Cardiac muscle cell (in vitro differentiated cells and primary cell): Measurements from ENCODE around the gene HHIPL2. TPM values are rescaled to one million over a fixed set of nuclear protein-coding genes. Genes with fewer than 3 reads are reported as not detected.

Experiments
- DNase-seq, 2 donors: peaks; one replicate each; pipeline versions ENCODE4 v3.0.0 to v3.0.0-alpha.2; 2010 to 2017; ENCODE audit warnings: low read depth in 1 of 2, low spot score in 1 of 2
- H3K27ac ChIP-seq: fragments of 200-600 bp; sonication (generic); 2 replicates; pipeline ENCODE4 v1.5.1; 2016
- H3K27me3 ChIP-seq: fragments of 200-600 bp; sonication (generic); 2 replicates; pipeline ENCODE4 v1.6.0; 2016; ENCODE audit warnings: control low read depth
- H3K36me3 ChIP-seq: fragments of 200-600 bp; sonication (generic); 2 replicates; pipeline ENCODE4 v1.5.1; 2016; ENCODE audit warnings: control low read depth
- H3K4me1 ChIP-seq: fragments of 200-600 bp; sonication (generic); 2 replicates; pipeline ENCODE4 v1.8.1; 2017; ENCODE audit warnings: low read depth, mild to moderate bottlenecking, mixed run types
- H3K4me3 ChIP-seq: fragments of 200-600 bp; sonication (generic); 2 replicates; pipeline ENCODE4 v1.5.1; 2016; ENCODE audit warnings: mild to moderate bottlenecking
- H3K9me3 ChIP-seq: fragments of 200-600 bp; sonication (generic); 2 replicates; pipeline ENCODE4 v1.5.1; 2017; ENCODE audit warnings: low read depth, mild to moderate bottlenecking, control low read depth
- CTCF ChIP-seq: IDR thresholded peaks from 2 replicates; pipeline ENCODE4 v1.5.1; 2012; ENCODE audit warnings: low read depth, mild to moderate bottlenecking, low read length
- polyA plus RNA-seq: library from polyadenylated mRNA; unstranded; fragments of >200 nt; fragmentation: Nextera tagmentation; extraction: Ambion mirVana; gene quantifications from 2 replicates; pipeline ENCODE4 v1.2.1, GENCODE V29; 2016
- total RNA-seq: library from RNA; depleted of rRNA; stranded (reverse); fragments of >200 nt; gene quantifications from 2 replicates; pipeline ENCODE4 v1.2.3, GENCODE V29; 2016

The HHIPL2 gene
- total and polyA plus RNA-seq, 2 experiments from 2014 or later: 0.38 TPM; not detected in 1

GRCh38 chr1:222529916-222530315, 18.0 kb downstream of the HHIPL2 start:
- no peaks in the 10 kb centered on the region for H3K4me1 ChIP-seq
- H3K27me3 ChIP-seq: no peaks in the 10 kb centered on the region
- no peaks in the 10 kb centered on the region for H3K9me3 ChIP-seq
- no peak overlapping the region for H3K27ac ChIP-seq
- no peak for DNase-seq
- no peaks in the 10 kb centered on the region for H3K36me3 ChIP-seq
- H3K4me3 ChIP-seq: no peak overlapping the region
- no peak for TF ChIP-seq CTCF

GRCh38 chr1:222529181-222529580, 18.7 kb downstream of the HHIPL2 start:
- TF ChIP-seq CTCF: no peak
- no peaks in the 10 kb centered on the region for H3K4me1 ChIP-seq
- H3K4me3 ChIP-seq: no peak overlapping the region
- no peaks in the 10 kb centered on the region for H3K27me3 ChIP-seq
- no peaks in the 10 kb centered on the region for H3K36me3 ChIP-seq
- no peak for DNase-seq
- no peak overlapping the region for H3K27ac ChIP-seq
- H3K9me3 ChIP-seq: no peaks in the 10 kb centered on the region

GRCh38 chr1:222525951-222526350, 22.0 kb downstream of the HHIPL2 start:
- DNase-seq: no peak
- no peaks in the 10 kb centered on the region for H3K36me3 ChIP-seq
- no peak for TF ChIP-seq CTCF
- H3K9me3 ChIP-seq: no peaks in the 10 kb centered on the region
- no peaks in the 10 kb centered on the region for H3K4me1 ChIP-seq
- no peaks in the 10 kb centered on the region for H3K27me3 ChIP-seq
- H3K4me3 ChIP-seq: no peak overlapping the region
- no peak overlapping the region for H3K27ac ChIP-seq

- TF ChIP-seq CTCF: no peak
Measured at GRCh38 chr1:222523852-222524251, 24.1 kb downstream of the HHIPL2 start.

GRCh38 chr1:222522105-222522915, 25.6 kb downstream of the HHIPL2 start:
- Histone ChIP-seq H3K4me1 (no peaks in the 10 kb centered on the region), H3K9me3 (no peaks in the 10 kb centered on the region), H3K27me3 (no peaks in the 10 kb centered on the region), H3K27ac (no peak overlapping the region), H3K4me3 (no peak overlapping the region), H3K36me3 (no peaks in the 10 kb centered on the region)
- no peak for TF ChIP-seq CTCF
- DNase-seq: no peak

More at GRCh38 chr1:222523852-222524251, 24.1 kb downstream of the HHIPL2 start:
- no peaks in the 10 kb centered on the region for H3K4me1 ChIP-seq
- H3K27me3 ChIP-seq: no peaks in the 10 kb centered on the region
- no peak for DNase-seq
- no peak overlapping the region for H3K27ac ChIP-seq
- H3K9me3 ChIP-seq: no peaks in the 10 kb centered on the region
- no peak overlapping the region for H3K4me3 ChIP-seq
- H3K36me3 ChIP-seq: no peaks in the 10 kb centered on the region
